Measurements from ENCODE around the gene ZG16B. TPM values are rescaled to one million over a fixed set of nuclear protein-coding genes. Genes with fewer than 3 reads are reported as not detected.

Gene ZG16B
- total and polyA plus RNA-seq, 2 donors (not counting 1 experiment from before 2014, with no cell fraction given), result not detected

- H3K4me1 ChIP-seq (ENCODE audit: control insufficient read depth, extremely low read depth, insufficient read depth, low read length), result no peaks in the 10 kb centered on the region
- H2AFZ ChIP-seq (ENCODE audit: low read length), result no peak overlapping the region
- TF ChIP-seq CTCF (conservative IDR thresholded peaks at IDR 0.05 in 1 of 2, IDR thresholded peaks at IDR 0.05 in 1 of 2; ENCODE audit: low read depth in 1 of 2, low read length in 2 of 2), result no peak
- TF ChIP-seq EZH2 (IDR thresholded peaks at IDR 0.05; ENCODE audit: low read length, missing control alignments), result no peak
- no peaks in the 10 kb centered on the region for H3K79me2 ChIP-seq (ENCODE audit: control insufficient read depth, insufficient read depth, low read length)
- DNase-seq (ENCODE audit: low read depth in 2 of 2), result no peak
- H3K36me3 ChIP-seq (ENCODE audit: control insufficient read depth, insufficient read depth, low read length), result no peaks in the 10 kb centered on the region
- H3K27ac ChIP-seq (ENCODE audit: insufficient read depth, low read length), result no peak overlapping the region
- no peaks in the 10 kb centered on the region for H3K9me3 ChIP-seq (ENCODE audit: control insufficient read depth, insufficient read depth, low read depth, low read length)
- no peak overlapping the region for H3K4me3 ChIP-seq (replicated peaks in 1 of 4; ENCODE audit: control extremely low read depth in 1 of 4, insufficient read depth in 1 of 4, low read depth in 3 of 4, low read length in 4 of 4)
- H3K27me3 ChIP-seq (ENCODE audit: control insufficient read depth, insufficient read depth, low read length), result peaks cover 6% of the 10 kb centered on the region
- H3K4me2 ChIP-seq (ENCODE audit: extremely low read depth, insufficient read depth, low read length), result no peak overlapping the region
- no peaks in the 10 kb centered on the region for H4K20me1 ChIP-seq (ENCODE audit: control insufficient read depth, extremely low read depth, insufficient read depth, low read length)
- H3K9ac ChIP-seq (ENCODE audit: insufficient read depth, low read length), result no peak overlapping the region
These were observed 15.4 kb upstream of the ZG16B start for GRCh38 chr16:2814551-2815298.

GRCh38 chr16:2815299-2815771 lies 14.8 kb upstream of the ZG16B start:
- Histone ChIP-seq H3K36me3 (ENCODE audit: control insufficient read depth, insufficient read depth, low read length) (no peaks in the 10 kb centered on the region), H2AFZ (ENCODE audit: low read length) (no peak overlapping the region), H4K20me1 (ENCODE audit: control insufficient read depth, extremely low read depth, insufficient read depth, low read length) (no peaks in the 10 kb centered on the region), H3K9me3 (ENCODE audit: control insufficient read depth, insufficient read depth, low read depth, low read length) (no peaks in the 10 kb centered on the region), H3K27ac (ENCODE audit: insufficient read depth, low read length) (no peak overlapping the region), H3K27me3 (ENCODE audit: control insufficient read depth, insufficient read depth, low read length) (peaks cover 8% of the 10 kb centered on the region), H3K4me1 (ENCODE audit: control insufficient read depth, extremely low read depth, insufficient read depth, low read length) (no peaks in the 10 kb centered on the region), H3K79me2 (ENCODE audit: control insufficient read depth, insufficient read depth, low read length) (no peaks in the 10 kb centered on the region), H3K4me3 (replicated peaks in 1 of 4; ENCODE audit: control extremely low read depth in 1 of 4, insufficient read depth in 1 of 4, low read depth in 3 of 4, low read length in 4 of 4) (no peak overlapping the region), H3K9ac (ENCODE audit: insufficient read depth, low read length) (no peak overlapping the region), H3K4me2 (ENCODE audit: extremely low read depth, insufficient read depth, low read length) (no peak overlapping the region)
- no peak for TF ChIP-seq EZH2 (IDR thresholded peaks at IDR 0.05; ENCODE audit: low read length, missing control alignments)
- TF ChIP-seq CTCF (conservative IDR thresholded peaks at IDR 0.05 in 1 of 2, IDR thresholded peaks at IDR 0.05 in 1 of 2; ENCODE audit: low read depth in 1 of 2, low read length in 2 of 2), result no peak
- no peak for DNase-seq (ENCODE audit: low read depth in 2 of 2)

DNA sequence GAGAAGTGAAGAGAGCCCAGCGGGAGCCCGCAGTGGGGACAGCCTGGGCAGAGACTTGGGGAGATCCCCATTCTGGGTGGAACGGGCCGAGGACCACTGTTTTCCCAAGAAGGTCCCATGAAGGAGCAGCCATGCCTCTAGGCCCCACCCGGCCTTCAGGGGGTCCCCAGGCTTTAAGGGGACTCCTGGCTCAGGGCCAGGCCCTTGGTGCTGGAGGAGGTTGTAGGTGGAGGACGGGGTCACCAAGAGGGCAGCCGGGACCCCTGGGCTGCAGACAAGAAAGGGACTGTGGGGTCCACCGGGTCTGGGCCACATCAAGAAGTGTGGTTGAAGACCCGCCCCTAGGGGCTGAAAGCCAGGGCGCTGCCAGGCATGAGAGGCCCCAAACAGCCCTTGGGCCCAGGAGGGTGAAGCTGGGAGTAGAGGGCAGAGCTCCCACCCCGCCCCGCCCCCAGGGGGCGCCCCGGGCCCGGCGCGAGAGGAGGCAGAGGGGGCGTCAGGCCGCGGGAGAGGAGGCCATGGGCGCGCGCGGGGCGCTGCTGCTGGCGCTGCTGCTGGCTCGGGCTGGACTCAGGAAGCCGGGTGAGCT lies 13.3 kb upstream of the ZG16B start, which contains the start of gene PRSS21:
PRSS21 (plus strand) TSS at position 487 of the 589 bp plus-strand sequence; CDS start at position 519, 32 bp downstream.
- Histone ChIP-seq H4K20me1 (ENCODE audit: control insufficient read depth, extremely low read depth, insufficient read depth, low read length) (no peaks in the 10 kb centered on the region), H2AFZ (ENCODE audit: low read length) (no peak within 1 kb of the TSS), H3K4me2 (ENCODE audit: extremely low read depth, insufficient read depth, low read length) (no peak within 1 kb of the TSS), H3K27ac (ENCODE audit: insufficient read depth, low read length) (no peak within 1 kb of the TSS), H3K4me3 (replicated peaks in 1 of 4; ENCODE audit: control extremely low read depth in 1 of 4, insufficient read depth in 1 of 4, low read depth in 3 of 4, low read length in 4 of 4) (no peak within 1 kb of the TSS), H3K9me3 (ENCODE audit: control insufficient read depth, insufficient read depth, low read depth, low read length) (no peaks in the 10 kb centered on the region), H3K79me2 (ENCODE audit: control insufficient read depth, insufficient read depth, low read length) (no peaks in the 10 kb centered on the region), H3K9ac (ENCODE audit: insufficient read depth, low read length) (no peak within 1 kb of the TSS), H3K36me3 (ENCODE audit: control insufficient read depth, insufficient read depth, low read length) (no peaks in the 10 kb centered on the region), H3K4me1 (ENCODE audit: control insufficient read depth, extremely low read depth, insufficient read depth, low read length) (no peaks in the 10 kb centered on the region), H3K27me3 (ENCODE audit: control insufficient read depth, insufficient read depth, low read length) (peaks cover 10% of the 10 kb centered on the region)
- TF ChIP-seq EZH2 (IDR thresholded peaks at IDR 0.05; ENCODE audit: low read length, missing control alignments) (no peak), CTCF (conservative IDR thresholded peaks at IDR 0.05 in 1 of 2, IDR thresholded peaks at IDR 0.05 in 1 of 2; ENCODE audit: low read depth in 1 of 2, low read length in 2 of 2) (no peak)
- no peak for DNase-seq (ENCODE audit: low read depth in 2 of 2)
